ENCODE data around the gene CCDC13. TPM values are rescaled to one million over a fixed set of nuclear protein-coding genes. Genes with fewer than 3 reads are reported as not detected.

Gene CCDC13
- total RNA-seq, 2 donors from 2014 or later = 1.4 to 2.7 TPM

GRCh38 chr3:42758126-42758525 lies 14.9 kb downstream of the CCDC13 start:
- intact Hi-C loops (cut with DNase I) = no loop called here
- DNase-seq (ENCODE audit: low spot score) = no peak

GRCh38 chr3:42756681-42757213 lies 16.3 kb downstream of the CCDC13 start:
- no peak for DNase-seq (ENCODE audit: low spot score)
- intact Hi-C loops (cut with DNase I) = no loop called here

- no peak for DNase-seq (ENCODE audit: low spot score)
- intact Hi-C loops (cut with DNase I) = no loop called here
Measured at GRCh38 chr3:42755681-42756578, 17.1 kb downstream of the CCDC13 start.

GRCh38 chr3:42753757-42754156 lies 19.3 kb downstream of the CCDC13 start:
- intact Hi-C loops (cut with DNase I) = loop anchor here in 1 of 2 donors (1.0 kb wide), 1 partner anchor 24 kb away; no protein-coding TSS in a partner anchor
- no peak for DNase-seq (ENCODE audit: low spot score)

DNA sequence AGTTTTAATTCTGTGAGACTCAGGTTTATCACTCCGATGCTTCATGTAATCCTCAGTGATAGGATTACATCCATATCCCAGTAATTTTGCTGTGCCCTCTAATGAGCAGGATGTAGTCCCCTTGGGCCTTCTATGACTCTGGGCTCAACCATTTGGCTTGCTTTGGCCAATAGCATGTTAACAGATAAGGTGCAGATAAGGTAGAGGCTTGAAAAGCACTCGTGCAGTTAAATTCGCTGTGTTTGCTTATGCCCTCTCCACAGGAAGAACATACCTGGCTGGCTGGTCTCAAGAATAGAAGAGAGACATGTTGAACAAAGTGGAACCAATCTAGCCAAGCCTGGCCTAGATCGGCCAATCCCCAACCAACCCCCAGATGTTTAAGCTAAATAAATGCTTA lies 20.1 kb downstream of the CCDC13 start:
- intact Hi-C loops (cut with DNase I) = no loop called here

GRCh38 chr3:42752441-42752840 lies 20.6 kb downstream of the CCDC13 start:
- DNase-seq (ENCODE audit: low spot score) = no peak
- intact Hi-C loops (cut with DNase I) = no loop called here

More for the DNA sequence above, 20.1 kb downstream of the CCDC13 start:
- DNase-seq (ENCODE audit: low spot score) = no peak

DNA sequence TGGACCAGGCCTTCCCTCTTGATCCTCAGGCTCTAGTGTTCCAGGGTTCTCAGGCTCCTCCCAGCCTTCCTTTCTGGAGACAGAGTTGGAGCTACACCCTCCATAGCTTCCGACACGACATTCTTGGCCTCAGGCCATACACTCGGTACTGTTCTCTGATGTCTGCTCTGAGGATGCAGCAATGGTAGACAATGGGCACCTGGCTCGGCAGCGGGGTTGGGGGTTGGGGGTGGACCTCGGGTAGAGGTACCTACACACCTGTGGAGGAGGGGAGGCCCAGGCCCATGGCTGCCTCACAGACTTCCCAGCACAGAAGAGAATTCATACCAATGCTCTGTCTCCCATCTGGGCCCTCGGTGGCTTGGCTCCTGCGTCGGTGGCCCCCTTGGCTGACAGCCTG lies 21.4 kb downstream of the CCDC13 start:
- intact Hi-C loops (cut with DNase I) = no loop called here
- DNase-seq (ENCODE audit: low spot score) = no peak

GRCh38 chr3:42750834-42751233 lies 22.2 kb downstream of the CCDC13 start:
- intact Hi-C loops (cut with DNase I) = no loop called here
- no peak for DNase-seq (ENCODE audit: low spot score)

GRCh38 chr3:42749753-42750231 lies 23.3 kb downstream of the CCDC13 start:
- DNase-seq (ENCODE audit: low spot score) = no peak
- intact Hi-C loops (cut with DNase I) = loop anchor here in 1 of 2 donors (10.0 kb wide), 1 partner anchor 165 kb away; the partner anchor contains the start of gene SEC22C

GRCh38 chr3:42749025-42749752 lies 23.9 kb downstream of the CCDC13 start:
- no peak for DNase-seq (ENCODE audit: low spot score)
- intact Hi-C loops (cut with DNase I) = loop anchor here in 1 of 2 donors (10.0 kb wide), 1 partner anchor 164 kb away; the partner anchor contains the start of gene SEC22C

DNA sequence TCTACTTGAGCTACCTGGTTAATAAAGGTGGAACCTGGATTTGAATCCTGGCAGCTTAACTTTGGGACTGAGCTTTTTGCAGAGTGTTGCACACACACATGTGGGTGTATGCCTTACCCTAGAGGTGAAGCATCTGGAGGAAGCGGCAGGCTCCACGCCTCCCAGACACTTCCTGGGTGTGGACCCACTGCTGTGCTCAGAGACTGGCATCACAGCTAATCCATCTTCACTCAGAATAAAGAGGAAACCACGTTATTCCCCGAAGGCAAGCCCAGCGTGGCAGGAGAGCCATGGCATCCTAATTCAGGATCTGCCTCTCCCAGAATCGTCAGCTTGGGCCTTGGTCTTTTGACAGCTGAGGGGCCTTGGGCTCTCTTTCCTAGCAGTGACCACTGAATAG lies 25.5 kb downstream of the CCDC13 start:
- intact Hi-C loops (cut with DNase I) = loop anchor here in 1 of 2 donors (10.0 kb wide), 1 partner anchor 163 kb away; the partner anchor contains the start of gene SEC22C
- no peak for DNase-seq (ENCODE audit: low spot score)

GRCh38 chr3:42746455-42747450 lies 26.3 kb downstream of the CCDC13 start:
- intact Hi-C loops (cut with DNase I) = loop anchor here in 1 of 2 donors (10.0 kb wide), 1 partner anchor 162 kb away; the partner anchor contains the start of gene SEC22C

GRCh38 chr3:42745776-42746454 lies 27.1 kb downstream of the CCDC13 start:
- DNase-seq (ENCODE audit: low spot score) = no peak
- intact Hi-C loops (cut with DNase I) = loop anchor here in 1 of 2 donors (10.0 kb wide), 1 partner anchor 161 kb away; the partner anchor contains the start of gene SEC22C

More at GRCh38 chr3:42746455-42747450, 26.3 kb downstream of the CCDC13 start:
- DNase-seq (ENCODE audit: low spot score) = no peak

DNA sequence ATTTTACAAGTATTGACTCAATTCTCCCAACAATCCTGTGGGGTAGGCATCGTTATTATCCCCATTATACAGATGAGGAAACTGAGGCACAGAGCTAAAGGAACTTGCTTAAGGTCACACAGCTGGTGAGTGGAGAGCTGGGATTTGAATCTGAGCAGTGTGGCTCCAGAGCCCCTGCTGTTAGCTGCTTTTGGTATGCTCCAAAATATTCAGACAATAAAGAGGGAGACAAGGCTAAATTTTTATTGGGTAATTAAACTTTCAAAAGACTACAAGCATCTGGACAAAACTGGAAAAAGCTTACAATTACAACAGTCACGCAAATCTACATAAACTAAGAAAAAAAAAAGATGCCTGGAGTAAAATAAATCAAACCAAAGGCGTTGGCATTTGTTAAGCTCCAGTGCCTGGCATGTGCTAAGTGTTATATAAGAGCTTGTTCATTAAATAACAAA lies 27.7 kb downstream of the CCDC13 start:
- DNase-seq (ENCODE audit: low spot score) = no peak
- intact Hi-C loops (cut with DNase I) = loop anchor here in 1 of 2 donors (10.0 kb wide), 1 partner anchor 161 kb away; the partner anchor contains the start of gene SEC22C

DNA sequence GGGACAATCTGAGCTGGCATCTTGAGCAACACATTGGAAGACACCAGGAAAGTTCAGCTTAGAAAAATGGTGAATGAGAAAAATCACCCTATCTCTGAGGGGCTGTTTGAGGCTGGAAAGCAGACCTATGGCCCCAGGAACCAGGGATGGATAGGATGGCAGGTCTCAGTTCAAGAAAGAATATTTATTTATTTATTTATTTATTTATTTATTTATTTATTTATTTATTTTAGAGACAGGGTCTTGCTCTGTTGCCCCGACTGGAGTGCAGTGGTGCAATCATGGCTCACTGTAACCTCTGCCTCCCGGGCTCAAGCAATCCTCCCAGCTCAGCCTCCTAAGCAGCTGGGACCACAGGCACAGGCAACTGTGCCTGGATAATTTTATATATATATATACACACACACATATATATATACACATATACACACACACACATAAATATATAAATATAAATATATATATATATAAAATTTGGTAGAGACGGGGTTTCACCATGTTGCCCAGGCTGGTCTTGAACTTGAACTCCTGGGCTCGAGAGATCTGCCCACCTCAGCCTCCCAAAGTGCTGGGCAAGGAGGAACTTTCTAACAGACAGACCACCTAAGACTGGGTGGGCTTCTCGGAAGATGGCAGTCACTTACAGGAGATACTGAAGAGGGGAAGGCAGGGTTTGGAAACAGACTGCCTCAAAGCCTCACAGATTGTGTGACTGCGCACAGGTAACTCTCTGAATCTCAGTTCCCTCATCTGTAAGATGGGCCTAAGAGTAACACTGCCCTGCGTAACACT lies 29.7 kb downstream of the CCDC13 start:
- intact Hi-C loops (cut with DNase I) = loop anchor here in 1 of 2 donors (5.0 to 10.0 kb wide), 2 partner anchors 86 to 159 kb away; partner anchors contain the start of gene SEC22C
- no peak for DNase-seq (ENCODE audit: low spot score)

GRCh38 chr3:42742688-42743087 lies 30.4 kb downstream of the CCDC13 start:
- intact Hi-C loops (cut with DNase I) = loop anchor here in 1 of 2 donors (5.0 to 10.0 kb wide), 2 partner anchors 85 to 158 kb away; partner anchors contain the start of gene SEC22C
- DNase-seq (ENCODE audit: low spot score) = no peak
